NB4 (cell line): ENCODE results near the gene PPP2R5B.

Experiments used
- DNase-seq: peaks from one replicate; pipeline ENCODE4 v3.0.0; 2010; ENCODE audit warnings: low read depth
- H3K4me3 ChIP-seq: one replicate; pipeline ENCODE4 v1.5.1; 2011; ENCODE audit warnings: mild to moderate bottlenecking, low read depth, low read length, moderate library complexity
- MYC ChIP-seq: IDR thresholded peaks from 2 replicates; pipeline ENCODE4 v1.6.1; 2011; ENCODE audit warnings: low read depth, low read length
- POLR2A ChIP-seq: IDR thresholded peaks from 2 replicates; pipeline ENCODE4 v1.6.1; 2011; ENCODE audit warnings: mild to moderate bottlenecking; ENCODE audit not compliant: insufficient read length; ENCODE audit errors: extremely low read depth
- TF ChIP-seq, protein P1 (sequence below): IDR thresholded peaks from 2 replicates; pipeline ENCODE4 v1.6.1; 2011; ENCODE audit warnings: low read depth, low read length
- TF ChIP-seq, protein P2 (sequence below): IDR thresholded peaks from one replicate; pipeline ENCODE4 v1.5.1; 2012; ENCODE audit warnings: low read depth, low read length

PPP2R5B gene

GRCh38 chr11:64960719-64961118, 36.2 kb downstream of the PPP2R5B start:
- no peak overlapping the region for H3K4me3 ChIP-seq
- TF ChIP-seq, protein P1, sequence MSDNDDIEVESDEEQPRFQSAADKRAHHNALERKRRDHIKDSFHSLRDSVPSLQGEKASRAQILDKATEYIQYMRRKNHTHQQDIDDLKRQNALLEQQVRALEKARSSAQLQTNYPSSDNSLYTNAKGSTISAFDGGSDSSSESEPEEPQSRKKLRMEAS, result no peak
- TF ChIP-seq, protein P2, sequence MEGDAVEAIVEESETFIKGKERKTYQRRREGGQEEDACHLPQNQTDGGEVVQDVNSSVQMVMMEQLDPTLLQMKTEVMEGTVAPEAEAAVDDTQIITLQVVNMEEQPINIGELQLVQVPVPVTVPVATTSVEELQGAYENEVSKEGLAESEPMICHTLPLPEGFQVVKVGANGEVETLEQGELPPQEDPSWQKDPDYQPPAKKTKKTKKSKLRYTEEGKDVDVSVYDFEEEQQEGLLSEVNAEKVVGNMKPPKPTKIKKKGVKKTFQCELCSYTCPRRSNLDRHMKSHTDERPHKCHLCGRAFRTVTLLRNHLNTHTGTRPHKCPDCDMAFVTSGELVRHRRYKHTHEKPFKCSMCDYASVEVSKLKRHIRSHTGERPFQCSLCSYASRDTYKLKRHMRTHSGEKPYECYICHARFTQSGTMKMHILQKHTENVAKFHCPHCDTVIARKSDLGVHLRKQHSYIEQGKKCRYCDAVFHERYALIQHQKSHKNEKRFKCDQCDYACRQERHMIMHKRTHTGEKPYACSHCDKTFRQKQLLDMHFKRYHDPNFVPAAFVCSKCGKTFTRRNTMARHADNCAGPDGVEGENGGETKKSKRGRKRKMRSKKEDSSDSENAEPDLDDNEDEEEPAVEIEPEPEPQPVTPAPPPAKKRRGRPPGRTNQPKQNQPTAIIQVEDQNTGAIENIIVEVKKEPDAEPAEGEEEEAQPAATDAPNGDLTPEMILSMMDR, result no peak
- TF ChIP-seq POLR2A, result no peak
- no peak for TF ChIP-seq MYC
- DNase-seq, result no peak

DNA sequence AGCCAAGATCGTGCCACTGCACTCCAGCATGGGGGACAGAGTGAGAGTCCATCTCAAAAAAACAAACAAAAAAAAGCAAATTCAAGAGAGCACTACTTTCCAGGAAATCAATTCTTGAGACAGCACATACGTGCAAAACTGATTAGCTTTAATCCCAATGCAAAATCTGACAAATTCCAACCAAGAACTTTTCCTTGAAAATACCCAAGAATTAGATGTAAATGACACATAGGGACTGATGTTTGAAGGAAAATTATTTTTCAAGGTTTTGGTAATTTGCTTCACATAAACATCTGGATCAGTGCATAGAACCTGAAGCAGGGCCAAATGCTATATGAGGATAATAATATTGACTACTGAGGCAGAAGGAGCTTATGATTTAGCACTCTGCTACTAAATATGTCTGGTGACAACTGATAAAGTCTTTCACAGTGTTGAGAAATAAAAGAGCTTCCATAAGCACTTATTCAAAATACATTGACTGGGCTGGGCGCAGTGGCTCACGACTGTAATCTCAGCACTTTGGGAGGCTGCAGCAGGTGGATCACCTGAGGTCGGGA, 38.7 kb downstream of the PPP2R5B start:
- no peak for DNase-seq

DNA sequence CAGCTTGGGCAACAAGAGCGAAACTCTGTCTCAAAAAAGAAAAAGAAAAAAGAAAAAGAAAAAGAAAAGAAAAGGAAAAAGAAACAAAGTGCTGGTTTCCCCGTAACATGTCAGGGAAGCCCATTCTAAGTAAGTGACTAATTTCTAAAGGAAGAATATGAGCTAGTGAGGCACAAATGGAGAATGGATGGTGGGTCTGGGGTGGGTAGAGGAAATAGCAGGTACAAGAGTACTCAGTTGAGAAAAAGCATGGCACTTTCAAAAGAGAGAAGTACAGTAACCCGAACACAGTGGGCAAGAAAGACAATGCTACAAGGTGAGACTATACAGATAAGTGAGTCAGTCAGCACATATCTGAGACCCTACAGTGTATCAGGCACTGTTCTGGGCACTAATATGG, 42.9 kb downstream of the PPP2R5B start:
- DNase-seq, result no peak

More for the DNA sequence above, 38.7 kb downstream of the PPP2R5B start:
- no peak overlapping the region for H3K4me3 ChIP-seq
- TF ChIP-seq, protein P2, result no peak
- TF ChIP-seq MYC, result no peak
- TF ChIP-seq, protein P1, result no peak
- TF ChIP-seq POLR2A, result no peak

DNA sequence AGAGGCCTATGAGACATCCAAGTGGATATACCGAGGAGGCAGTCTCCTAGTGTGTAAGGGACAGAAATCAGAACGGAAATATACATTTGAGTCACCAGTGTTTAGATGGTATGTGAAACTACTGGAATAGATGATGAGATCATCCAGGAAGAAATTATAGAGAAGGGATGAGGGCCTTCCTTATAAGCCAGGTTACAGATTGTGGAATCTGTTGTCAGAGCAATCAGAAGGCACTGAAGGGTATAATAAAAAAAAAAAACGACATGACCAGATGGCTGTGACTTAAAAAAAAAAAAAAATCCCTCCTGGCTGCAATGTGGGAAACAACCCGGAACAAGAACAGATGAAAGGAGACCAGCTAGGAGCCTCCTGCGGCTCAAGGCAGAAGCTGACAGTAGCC, 44.7 kb downstream of the PPP2R5B start:
- no peak overlapping the region for H3K4me3 ChIP-seq
- no peak for DNase-seq
- TF ChIP-seq POLR2A, result no peak
- TF ChIP-seq, protein P1, result no peak

More for the DNA sequence above, 42.9 kb downstream of the PPP2R5B start:
- TF ChIP-seq, protein P2, result no peak
- TF ChIP-seq POLR2A (no peak), MYC (no peak)
- TF ChIP-seq, protein P1, result no peak
- no peak overlapping the region for H3K4me3 ChIP-seq

GRCh38 chr11:64970731-64971151, 46.3 kb downstream of the PPP2R5B start:
- DNase-seq, result no peak
- TF ChIP-seq MYC, result no peak
- TF ChIP-seq POLR2A, result no peak
- TF ChIP-seq, protein P1, result no peak
- TF ChIP-seq, protein P2, result no peak
- H3K4me3 ChIP-seq, result no peak overlapping the region

- H3K4me3 ChIP-seq, result no peak within 1 kb of the TSS
- TF ChIP-seq, protein P2, result no peak
- TF ChIP-seq, protein P1, result no peak
- TF ChIP-seq MYC (no peak), POLR2A (no peak)
- no peak for DNase-seq
These were observed 47.1 kb downstream of the PPP2R5B start, which contains the start of gene MAJIN for GRCh38 chr11:64971421-64972233. Gene MAJIN, minus strand, starts transcription at chr11:64972108. Its CDS starts 12,703 bp downstream, at chr11:64959405.
